Ovary (tissue), 1 donor: ENCODE data around the gene MRPL50.

Source experiments
- EP300 ChIP-seq: sonication (generic); formaldehyde crosslinking; IDR thresholded peaks from one replicate; pipeline ENCODE4 v1.6.1; 2017; ENCODE audit warnings: antibody characterized with exemption
- POLR2A ChIP-seq: fragments of 450-650 bp; IDR thresholded peaks from one replicate; pipeline ENCODE4 v1.6.1; 2017; ENCODE audit warnings: antibody characterized with exemption, mild to moderate bottlenecking, moderate library complexity

GRCh38 chr9:101372327-101373118, 25.9 kb downstream of the MRPL50 start:
- TF ChIP-seq EP300: no peak
- TF ChIP-seq POLR2A: no peak
